ENCODE data around the gene KCND3.
A peak's percentile ranks its signal among the peaks of the same experiment; 100 is the strongest.

Gene KCND3

DNA sequence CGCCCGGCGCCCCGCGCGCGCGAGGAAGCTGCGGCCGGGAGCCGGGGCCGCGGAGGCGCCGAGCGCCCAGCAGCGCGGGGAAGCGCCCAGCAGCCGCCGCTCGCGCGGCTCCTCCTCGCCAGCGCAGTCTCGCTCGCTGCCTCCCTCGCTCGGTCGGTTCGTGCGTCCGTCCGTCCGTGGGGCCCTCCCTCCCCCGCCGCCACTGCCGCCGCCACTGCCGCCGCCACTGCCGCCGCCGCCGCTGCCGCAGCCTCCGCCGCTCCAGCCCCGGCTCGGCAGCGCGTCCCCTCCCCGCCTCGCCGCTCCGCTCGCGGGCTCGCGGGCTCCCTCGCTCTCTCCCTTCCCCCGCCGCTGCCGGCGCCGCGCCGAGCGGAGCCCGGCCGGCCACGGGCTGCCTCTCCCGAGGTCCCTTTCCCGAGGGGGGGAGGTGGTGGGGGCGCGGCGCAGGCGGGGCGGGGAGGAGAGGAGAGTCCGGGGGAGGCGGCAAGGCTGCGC, at the start of gene KCND3:
Gene KCND3 (minus strand): TSS at position 138 of the 495 bp plus-strand sequence.
- peaks cover 2% of the 10 kb centered on the region for H3K4me1 Mint-ChIP-seq (ENCODE audit: low read depth)
- H3K27me3 Mint-ChIP-seq (ENCODE audit: low read depth), result peaks cover 81% of the 10 kb centered on the region
- H3K9me3 Mint-ChIP-seq, result no peaks in the 10 kb centered on the region
- H3K4me3 Mint-ChIP-seq, result peak within 1 kb of the TSS; percentile 31
- no peak within 1 kb of the TSS for H3K27ac Mint-ChIP-seq
- no peaks in the 10 kb centered on the region for H3K36me3 Mint-ChIP-seq (ENCODE audit: low read depth)

DNA sequence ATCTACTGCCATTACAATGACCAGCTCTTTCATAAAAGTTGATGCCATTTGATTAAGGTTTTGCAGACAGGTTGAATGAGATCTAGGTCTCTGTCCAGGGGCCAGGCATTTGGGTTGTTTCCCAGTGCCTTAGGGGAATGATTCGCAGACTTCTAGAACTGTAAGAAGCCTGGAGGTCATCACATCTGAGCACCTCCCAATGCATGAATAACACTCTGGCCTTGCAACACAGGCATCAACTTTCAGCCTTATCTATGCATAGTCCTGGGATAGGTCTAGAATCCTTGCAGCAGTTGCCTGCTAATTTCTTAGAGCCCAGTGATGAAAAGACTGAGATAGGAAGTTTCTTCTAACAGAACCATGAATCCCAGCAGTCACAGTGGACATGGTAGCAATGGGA, 44.8 kb upstream of the KCND3 start:
- Mint-ChIP-seq H3K4me1 (ENCODE audit: low read depth) (no peaks in the 10 kb centered on the region), H3K36me3 (ENCODE audit: low read depth) (no peaks in the 10 kb centered on the region), H3K27ac (no peak overlapping the region), H3K9me3 (no peaks in the 10 kb centered on the region), H3K4me3 (no peak overlapping the region), H3K27me3 (ENCODE audit: low read depth) (peaks cover 6% of the 10 kb centered on the region)

DNA sequence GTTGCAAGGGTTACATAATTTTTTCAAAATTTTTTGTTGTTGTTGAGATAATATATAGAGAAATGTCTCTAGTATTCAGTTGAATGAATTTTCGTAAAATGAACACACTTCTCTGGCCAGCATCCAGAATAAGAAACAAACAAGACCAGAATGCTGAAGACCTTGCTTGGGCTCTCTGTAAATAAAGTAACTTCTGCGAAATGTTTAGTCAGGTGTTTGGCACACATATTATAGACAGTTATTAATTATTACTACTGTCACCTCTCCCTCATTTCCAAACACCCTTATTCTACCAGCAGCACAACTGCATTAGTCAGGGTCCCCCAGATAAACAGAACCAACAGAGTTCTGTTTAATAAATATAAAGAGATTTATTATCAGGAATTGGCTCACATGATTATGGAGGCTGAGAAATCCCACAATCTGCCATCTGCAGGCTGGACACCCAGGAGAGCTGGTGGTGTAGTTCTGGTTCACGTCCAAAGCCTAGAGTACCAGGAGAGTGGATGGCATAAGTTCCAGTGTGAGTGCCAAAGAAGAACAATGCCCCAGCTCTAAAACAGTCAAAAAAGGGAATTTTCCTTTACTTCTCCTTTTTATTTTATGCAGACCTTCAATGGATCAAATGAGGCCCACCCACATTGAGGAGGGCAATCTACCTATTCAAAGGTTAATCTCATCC, 44.1 kb upstream of the KCND3 start:
- Mint-ChIP-seq H3K4me1 (ENCODE audit: low read depth) (no peaks in the 10 kb centered on the region), H3K27ac (no peak overlapping the region), H3K36me3 (ENCODE audit: low read depth) (no peaks in the 10 kb centered on the region), H3K9me3 (no peaks in the 10 kb centered on the region), H3K4me3 (no peak overlapping the region), H3K27me3 (ENCODE audit: low read depth) (peaks cover 6% of the 10 kb centered on the region)

DNA sequence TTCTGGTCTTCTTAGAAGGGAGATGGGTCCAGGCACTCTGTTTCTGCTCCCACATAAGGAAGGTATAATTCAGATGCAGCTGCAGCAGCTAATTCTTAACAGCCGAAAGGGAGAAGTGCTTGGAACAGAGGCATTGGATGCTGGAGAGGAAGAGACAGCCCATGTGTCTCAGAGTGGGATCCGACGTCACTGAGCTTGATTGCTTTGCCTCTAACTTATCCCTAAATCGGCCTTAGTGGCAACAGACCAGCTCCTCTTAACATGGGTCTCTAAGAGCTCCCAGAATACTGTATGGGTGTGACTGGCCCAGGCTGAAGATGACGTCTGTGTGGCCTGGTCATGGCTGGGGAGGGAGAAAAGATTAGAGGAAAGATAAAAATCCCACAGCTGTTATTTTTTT, 40.7 kb upstream of the KCND3 start:
- no peaks in the 10 kb centered on the region for H3K27me3 Mint-ChIP-seq (ENCODE audit: low read depth)
- H3K4me1 Mint-ChIP-seq (ENCODE audit: low read depth), result no peaks in the 10 kb centered on the region
- no peak overlapping the region for H3K27ac Mint-ChIP-seq
- H3K36me3 Mint-ChIP-seq (ENCODE audit: low read depth), result no peaks in the 10 kb centered on the region
- H3K9me3 Mint-ChIP-seq, result no peaks in the 10 kb centered on the region
- no peak overlapping the region for H3K4me3 Mint-ChIP-seq

DNA sequence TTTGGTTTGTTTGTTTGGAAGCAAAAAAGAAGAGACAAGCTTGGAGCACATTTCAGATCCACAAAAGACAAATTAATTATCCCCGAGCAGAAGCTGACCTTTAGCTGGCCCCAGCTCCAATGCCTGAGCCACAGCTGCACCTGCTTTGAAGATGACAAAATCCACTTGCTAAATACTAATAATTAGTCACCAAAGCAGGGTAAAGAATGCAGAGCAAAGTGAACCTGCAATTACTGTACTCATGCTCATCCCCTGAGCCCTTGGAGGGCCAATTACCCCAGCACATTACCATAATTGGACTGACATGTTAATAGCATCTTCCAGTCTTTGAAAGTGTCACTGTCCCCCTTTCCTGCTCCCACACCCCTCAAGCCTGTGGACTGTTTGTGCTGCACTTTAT, 38.2 kb upstream of the KCND3 start:
- H3K27ac Mint-ChIP-seq, result no peak overlapping the region
- H3K4me3 Mint-ChIP-seq, result no peak overlapping the region
- no peaks in the 10 kb centered on the region for H3K36me3 Mint-ChIP-seq (ENCODE audit: low read depth)
- no peaks in the 10 kb centered on the region for H3K9me3 Mint-ChIP-seq
- H3K4me1 Mint-ChIP-seq (ENCODE audit: low read depth), result no peaks in the 10 kb centered on the region
- no peaks in the 10 kb centered on the region for H3K27me3 Mint-ChIP-seq (ENCODE audit: low read depth)

DNA sequence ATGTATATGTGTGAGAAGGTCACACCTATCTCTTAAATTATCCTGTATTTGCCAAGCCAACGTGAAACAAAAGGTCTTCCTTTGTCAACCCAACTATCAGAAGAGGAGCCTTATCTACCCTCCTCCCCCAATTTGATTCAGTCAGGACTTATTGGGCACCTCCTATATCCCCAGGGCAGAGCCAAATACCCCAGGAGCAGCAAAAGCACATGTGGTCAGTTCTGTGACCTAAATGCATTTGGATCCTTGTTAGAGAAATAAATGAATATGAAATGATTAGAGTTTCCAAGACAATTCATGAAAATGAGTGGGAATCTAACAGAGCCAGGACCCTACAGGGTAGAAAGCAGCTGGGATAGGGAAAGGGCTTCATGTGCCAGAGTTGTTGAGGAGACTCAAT, 37.0 kb upstream of the KCND3 start:
- no peak overlapping the region for H3K4me3 Mint-ChIP-seq
- H3K4me1 Mint-ChIP-seq (ENCODE audit: low read depth), result no peaks in the 10 kb centered on the region
- no peaks in the 10 kb centered on the region for H3K36me3 Mint-ChIP-seq (ENCODE audit: low read depth)
- H3K27me3 Mint-ChIP-seq (ENCODE audit: low read depth), result no peaks in the 10 kb centered on the region
- no peak overlapping the region for H3K27ac Mint-ChIP-seq
- H3K9me3 Mint-ChIP-seq, result no peaks in the 10 kb centered on the region

DNA sequence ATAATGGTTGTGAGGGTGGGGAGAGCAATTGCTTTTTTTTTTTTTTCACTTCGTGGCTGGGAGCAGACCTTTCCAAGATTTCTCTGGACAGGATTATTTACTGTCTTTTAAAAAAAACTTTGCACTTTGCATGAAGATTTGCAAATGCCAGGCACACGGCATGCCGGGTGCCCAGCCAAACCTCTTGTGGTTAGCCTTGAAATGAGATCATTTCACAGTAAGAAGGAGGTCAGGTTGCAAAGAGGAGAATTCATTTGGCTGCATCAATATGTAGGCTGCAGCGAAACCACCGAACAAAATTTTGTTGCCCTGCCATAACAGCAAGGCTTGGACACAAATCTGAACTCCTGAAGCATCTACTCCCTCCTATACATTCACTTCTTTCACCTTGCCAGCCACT, 36.5 kb upstream of the KCND3 start:
- no peak overlapping the region for H3K27ac Mint-ChIP-seq
- no peak overlapping the region for H3K4me3 Mint-ChIP-seq
- H3K27me3 Mint-ChIP-seq (ENCODE audit: low read depth), result no peaks in the 10 kb centered on the region
- H3K36me3 Mint-ChIP-seq (ENCODE audit: low read depth), result no peaks in the 10 kb centered on the region
- no peaks in the 10 kb centered on the region for H3K9me3 Mint-ChIP-seq
- no peaks in the 10 kb centered on the region for H3K4me1 Mint-ChIP-seq (ENCODE audit: low read depth)

DNA sequence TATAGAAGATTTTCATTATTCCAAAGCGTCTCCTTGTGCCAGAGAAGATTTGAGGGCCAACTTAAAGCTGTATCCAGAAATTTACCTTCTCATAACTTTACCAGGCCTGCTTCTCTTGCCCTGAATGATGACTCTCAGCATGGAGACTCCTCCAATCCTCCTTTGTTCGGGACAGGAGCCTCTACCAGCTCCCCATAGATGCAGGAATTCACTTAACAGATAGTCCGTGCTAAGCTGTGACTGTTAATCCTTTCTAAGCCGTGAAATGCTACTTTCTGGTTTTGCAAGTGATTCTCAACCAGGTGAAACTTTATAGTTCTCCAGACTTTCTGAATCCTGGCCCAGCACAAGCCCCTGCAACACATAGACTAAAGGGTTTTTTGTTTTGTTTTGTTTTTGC, 31.8 kb upstream of the KCND3 start:
- no peaks in the 10 kb centered on the region for H3K36me3 Mint-ChIP-seq (ENCODE audit: low read depth)
- no peaks in the 10 kb centered on the region for H3K4me1 Mint-ChIP-seq (ENCODE audit: low read depth)
- no peaks in the 10 kb centered on the region for H3K27me3 Mint-ChIP-seq (ENCODE audit: low read depth)
- H3K9me3 Mint-ChIP-seq, result no peaks in the 10 kb centered on the region
- H3K4me3 Mint-ChIP-seq, result no peak overlapping the region
- H3K27ac Mint-ChIP-seq, result no peak overlapping the region

DNA sequence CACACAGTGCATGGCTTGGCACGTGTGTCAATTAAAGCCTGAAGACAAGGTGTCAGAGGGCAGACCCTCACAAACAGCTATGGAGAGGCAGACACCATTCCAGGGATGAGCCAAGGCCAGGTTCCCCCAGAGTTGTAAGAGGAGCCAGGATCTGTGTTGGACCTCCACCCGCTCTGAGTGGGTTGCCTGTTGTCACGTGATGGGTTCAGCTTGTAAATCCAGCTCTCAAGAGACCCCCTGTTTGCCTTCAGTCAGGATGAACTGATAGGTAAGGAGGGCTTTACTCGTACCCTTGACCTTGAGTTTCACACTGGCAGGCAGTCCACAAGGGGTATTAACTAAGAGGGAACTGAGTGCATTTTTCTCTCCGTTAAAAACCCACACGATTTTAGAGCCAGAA, 27.7 kb upstream of the KCND3 start:
- Mint-ChIP-seq H3K9me3 (no peaks in the 10 kb centered on the region), H3K4me3 (no peak overlapping the region), H3K27me3 (ENCODE audit: low read depth) (peaks cover 4% of the 10 kb centered on the region), H3K36me3 (ENCODE audit: low read depth) (no peaks in the 10 kb centered on the region), H3K4me1 (ENCODE audit: low read depth) (no peaks in the 10 kb centered on the region), H3K27ac (no peak overlapping the region)

DNA sequence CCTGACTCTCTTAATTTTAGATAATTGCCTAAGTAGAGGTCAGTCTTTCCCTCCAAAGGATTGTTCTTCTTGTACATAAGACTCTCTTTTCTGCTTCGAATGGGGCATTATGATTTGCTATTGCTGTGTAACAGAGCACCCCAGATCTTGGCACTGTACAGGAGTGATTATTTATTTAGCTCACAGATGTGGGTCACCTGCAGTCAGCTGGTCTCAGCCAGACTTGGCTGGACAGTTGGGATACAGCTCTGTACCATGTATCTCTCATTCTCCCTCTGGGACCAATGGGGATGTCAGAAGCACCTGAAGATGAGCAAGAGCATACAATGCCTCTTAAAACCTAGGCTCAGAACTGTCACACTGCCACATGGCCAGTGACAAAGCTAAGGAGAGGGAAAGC, 23.4 kb upstream of the KCND3 start:
- Mint-ChIP-seq H3K4me1 (ENCODE audit: low read depth) (no peaks in the 10 kb centered on the region), H3K27ac (no peak overlapping the region), H3K27me3 (ENCODE audit: low read depth) (peaks cover 4% of the 10 kb centered on the region), H3K36me3 (ENCODE audit: low read depth) (no peaks in the 10 kb centered on the region), H3K9me3 (no peaks in the 10 kb centered on the region), H3K4me3 (no peak overlapping the region)

DNA sequence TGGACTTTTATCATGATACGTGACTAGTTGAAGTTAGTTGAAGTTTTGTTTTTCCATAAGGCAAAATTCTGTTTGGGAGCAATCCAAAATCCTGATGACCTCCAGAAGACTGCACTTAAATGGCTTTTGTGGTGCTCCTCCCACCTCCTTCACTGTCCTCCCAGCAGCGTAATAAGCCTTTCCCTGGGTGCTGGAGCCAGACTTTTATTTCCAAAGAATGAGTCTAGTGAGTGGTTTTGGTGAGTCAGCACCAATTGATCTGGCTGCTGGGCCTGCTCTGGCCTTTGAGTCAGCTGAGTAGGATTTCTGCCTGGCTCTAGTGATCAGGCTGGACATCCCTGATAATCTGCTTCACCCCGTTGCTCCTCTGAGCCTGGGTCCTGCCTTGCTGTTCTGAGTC, 21.7 kb upstream of the KCND3 start:
- Mint-ChIP-seq H3K9me3 (no peaks in the 10 kb centered on the region), H3K4me3 (no peak overlapping the region), H3K27ac (no peak overlapping the region), H3K36me3 (ENCODE audit: low read depth) (no peaks in the 10 kb centered on the region), H3K27me3 (ENCODE audit: low read depth) (peaks cover 4% of the 10 kb centered on the region), H3K4me1 (ENCODE audit: low read depth) (no peaks in the 10 kb centered on the region)

DNA sequence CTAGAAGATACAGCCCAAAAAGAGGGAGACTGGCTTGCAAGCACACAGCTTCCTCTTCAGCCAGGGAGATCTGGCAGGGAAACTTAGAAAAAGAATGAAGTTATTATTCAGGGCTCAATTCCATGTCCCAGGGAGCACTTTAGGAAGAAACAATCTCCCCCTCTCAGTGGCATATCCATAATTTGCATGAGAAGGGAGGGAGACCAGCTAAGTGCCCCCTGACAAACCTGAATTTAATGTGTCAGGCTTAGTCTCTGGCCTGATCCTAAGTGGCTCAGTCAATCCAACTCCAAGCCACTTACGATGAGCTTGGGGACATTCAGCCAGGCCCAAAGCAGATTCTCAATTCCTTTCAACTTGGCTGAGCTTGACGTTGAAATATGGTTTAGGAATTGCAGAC, 17.7 kb upstream of the KCND3 start:
- no peaks in the 10 kb centered on the region for H3K9me3 Mint-ChIP-seq
- no peaks in the 10 kb centered on the region for H3K36me3 Mint-ChIP-seq (ENCODE audit: low read depth)
- H3K27me3 Mint-ChIP-seq (ENCODE audit: low read depth), result peaks cover 5% of the 10 kb centered on the region
- H3K4me3 Mint-ChIP-seq, result no peak overlapping the region
- no peaks in the 10 kb centered on the region for H3K4me1 Mint-ChIP-seq (ENCODE audit: low read depth)
- H3K27ac Mint-ChIP-seq, result no peak overlapping the region

DNA sequence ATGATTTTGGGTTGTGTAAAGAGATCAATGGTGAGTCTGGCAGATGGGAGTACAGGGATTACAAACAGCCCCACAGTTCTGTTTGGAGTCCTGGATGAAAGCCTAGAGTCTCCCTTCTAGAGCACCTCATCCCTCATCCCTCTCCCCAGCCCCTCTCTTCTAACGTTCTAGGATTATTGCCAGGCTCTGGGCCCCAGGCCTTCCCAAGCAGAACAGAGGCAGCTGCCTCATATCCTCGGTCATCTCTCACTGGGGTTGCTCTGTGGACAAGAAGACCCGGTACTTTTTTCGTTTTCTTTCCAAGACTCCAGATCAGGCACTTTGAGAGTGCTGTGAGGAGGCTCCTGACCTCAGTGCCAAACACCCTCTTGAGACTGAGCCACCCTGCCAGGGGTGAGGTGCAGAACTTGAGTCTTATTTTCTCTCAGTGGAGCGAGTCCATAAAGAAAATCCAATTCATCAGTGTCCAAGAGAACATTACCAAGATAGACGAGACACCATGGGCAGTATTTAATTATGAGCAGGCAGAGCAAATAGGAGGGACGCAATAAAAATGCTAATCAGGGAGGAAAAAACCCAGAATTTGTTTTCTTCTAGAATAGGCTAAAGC, 17.1 kb upstream of the KCND3 start:
- Mint-ChIP-seq H3K9me3 (no peaks in the 10 kb centered on the region), H3K27ac (no peak overlapping the region), H3K36me3 (ENCODE audit: low read depth) (no peaks in the 10 kb centered on the region), H3K27me3 (ENCODE audit: low read depth) (peaks cover 5% of the 10 kb centered on the region), H3K4me3 (no peak overlapping the region), H3K4me1 (ENCODE audit: low read depth) (no peaks in the 10 kb centered on the region)

DNA sequence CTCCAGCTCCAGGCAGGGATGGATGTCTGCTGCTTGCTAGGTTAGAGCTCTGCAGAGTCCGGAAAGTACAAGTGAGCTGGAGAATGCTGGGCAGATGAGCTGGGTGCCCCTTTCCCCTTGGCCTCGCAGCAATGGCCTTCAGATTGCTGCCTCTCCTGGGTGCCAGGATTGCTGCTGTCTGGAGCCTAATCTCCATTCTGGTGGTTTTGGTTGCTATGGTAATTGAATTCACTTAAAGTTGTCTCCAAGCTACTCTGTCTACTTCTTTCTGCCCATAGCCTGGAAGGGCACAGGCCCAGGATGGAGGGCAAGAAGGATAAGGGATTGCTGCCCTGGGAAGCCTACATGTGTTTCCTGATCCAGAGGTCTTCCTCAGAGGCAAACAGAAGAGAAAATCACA, 14.6 kb upstream of the KCND3 start:
- Mint-ChIP-seq H3K9me3 (no peaks in the 10 kb centered on the region), H3K36me3 (ENCODE audit: low read depth) (no peaks in the 10 kb centered on the region), H3K27ac (no peak overlapping the region), H3K27me3 (ENCODE audit: low read depth) (peaks cover 24% of the 10 kb centered on the region), H3K4me1 (ENCODE audit: low read depth) (no peaks in the 10 kb centered on the region), H3K4me3 (no peak overlapping the region)

DNA sequence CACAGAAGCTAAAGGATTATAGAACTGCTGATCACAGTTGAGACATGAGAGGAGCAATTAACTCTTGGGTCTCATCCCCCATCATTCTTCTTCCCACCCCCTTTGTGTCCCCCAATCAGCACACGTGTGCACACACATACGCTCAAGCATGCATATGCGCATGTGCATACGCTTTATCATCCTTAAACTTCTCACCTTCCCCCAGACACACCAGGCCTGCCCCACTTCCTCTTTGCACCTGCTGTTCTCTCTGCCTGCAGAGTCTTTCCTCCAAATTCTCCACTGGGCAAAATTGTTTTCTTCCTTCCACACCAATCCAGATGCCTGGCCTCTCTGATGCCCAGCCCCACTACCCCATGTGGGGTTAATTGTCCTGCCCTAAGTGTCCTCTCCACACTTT, 13.0 kb upstream of the KCND3 start:
- Mint-ChIP-seq H3K27me3 (ENCODE audit: low read depth) (peaks cover 29% of the 10 kb centered on the region), H3K9me3 (no peaks in the 10 kb centered on the region), H3K27ac (no peak overlapping the region), H3K4me1 (ENCODE audit: low read depth) (no peaks in the 10 kb centered on the region), H3K4me3 (no peak overlapping the region), H3K36me3 (ENCODE audit: low read depth) (no peaks in the 10 kb centered on the region)
